GM18951 (cell line): Measurements from ENCODE around the gene C8G.

Experiments used
- POLR2A ChIP-seq: IDR thresholded peaks from 4 replicates; pipeline ENCODE4 v1.6.1; 2011; ENCODE audit warnings: mild to moderate bottlenecking; ENCODE audit not compliant: insufficient read length, insufficient read depth; ENCODE audit errors: extremely low read depth
- in situ Hi-C: fragments of 300-500 bp; cut with MboI; formaldehyde crosslinking; loops from one replicate; pipeline ENCODE4 v1.12.0; 2022; ENCODE audit warnings: low sequenced_read_pairs, mixed read lengths, inconsistent platforms; ENCODE audit not compliant: unreplicated experiment

Gene C8G

DNA sequence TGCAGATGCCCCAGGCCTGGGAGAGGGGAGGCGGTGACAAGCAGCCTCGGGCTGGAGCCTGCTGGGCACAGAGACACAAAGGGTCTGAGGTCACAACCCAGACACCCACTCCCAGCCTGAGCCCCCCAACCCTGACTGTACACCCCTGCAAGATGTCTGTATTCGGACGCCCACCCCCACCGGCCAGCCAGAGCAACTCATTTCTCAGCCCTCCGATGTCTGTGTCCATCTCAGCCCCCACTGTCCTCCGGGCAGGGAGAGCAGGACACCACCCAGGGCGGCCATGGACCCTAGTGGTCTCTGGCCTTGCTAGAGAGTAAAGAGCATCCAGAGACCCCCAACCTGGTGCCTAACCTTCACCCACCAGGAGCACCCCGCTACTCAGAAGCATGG, 10.9 kb downstream of the C8G start:
- in situ Hi-C loops, result no loop called here
- no peak for TF ChIP-seq POLR2A

- TF ChIP-seq POLR2A, result no peak
- in situ Hi-C loops, result no loop called here
Measured at GRCh38 chr9:136956604-136957003, 11.6 kb downstream of the C8G start.

DNA sequence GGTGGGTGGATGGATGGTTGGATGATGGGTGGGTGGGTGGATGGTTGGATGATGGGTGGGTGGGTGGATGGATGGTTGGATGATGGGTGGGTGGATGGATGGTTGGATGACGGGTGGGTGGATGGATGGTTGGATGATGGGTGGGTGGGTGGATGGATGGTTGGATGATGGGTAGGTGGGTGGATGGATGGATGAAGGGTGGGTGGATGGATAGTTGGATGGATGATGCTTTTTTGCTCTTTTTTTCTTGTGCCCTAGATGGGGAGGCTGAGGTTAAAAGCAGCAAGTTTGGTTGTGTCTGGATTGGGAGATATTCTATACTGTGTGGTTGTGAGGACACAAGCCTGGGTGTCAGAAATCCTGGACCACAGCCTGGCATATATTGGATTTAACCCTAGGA, 12.4 kb downstream of the C8G start:
- in situ Hi-C loops, result no loop called here
- TF ChIP-seq POLR2A, result no peak

DNA sequence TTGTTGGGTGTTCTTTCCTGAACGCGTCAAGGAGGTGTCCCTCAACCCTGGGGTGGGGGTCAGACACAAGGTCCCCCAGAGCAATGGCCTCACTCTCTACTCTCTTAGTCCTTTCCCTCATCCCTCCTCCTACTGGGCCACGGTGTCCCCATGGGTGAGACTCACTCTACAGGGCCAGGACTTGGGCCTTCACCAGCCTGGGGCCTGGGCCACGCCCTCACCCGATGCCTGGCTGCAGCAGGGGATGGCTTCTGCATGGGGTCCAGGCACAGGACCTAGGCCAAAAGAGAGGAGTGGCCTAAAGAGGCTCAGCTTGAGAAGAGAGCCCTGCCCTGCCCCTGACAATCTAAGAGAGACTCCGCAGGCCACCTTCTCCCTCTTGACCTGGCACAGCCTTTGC, 12.9 kb downstream of the C8G start:
- in situ Hi-C loops, result no loop called here
- TF ChIP-seq POLR2A, result no peak

DNA sequence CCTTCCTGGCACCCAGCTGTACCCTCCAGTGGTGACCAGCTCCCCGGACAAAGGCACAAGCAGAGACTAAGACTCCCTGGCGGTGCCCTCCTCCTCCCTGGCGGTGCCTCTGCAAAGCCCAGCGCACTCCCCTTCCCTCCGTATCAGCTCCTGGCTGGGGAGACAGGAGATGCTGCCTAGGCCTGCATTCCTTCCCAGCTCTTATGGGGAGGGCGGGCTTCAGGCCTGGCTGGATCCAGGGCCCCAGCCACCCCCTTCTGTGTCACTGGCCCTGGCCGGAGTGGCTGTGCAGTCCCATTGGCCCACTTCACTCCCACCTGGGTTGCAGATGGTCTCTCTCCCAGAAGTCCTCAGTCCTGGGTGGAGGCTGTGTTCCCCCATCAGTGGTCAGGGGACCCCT, 13.4 kb downstream of the C8G start:
- no peak for TF ChIP-seq POLR2A
- in situ Hi-C loops, result no loop called here

- no peak for TF ChIP-seq POLR2A
- in situ Hi-C loops, result no loop called here
Measured at GRCh38 chr9:136958898-136959850, 14.1 kb downstream of the C8G start.

DNA sequence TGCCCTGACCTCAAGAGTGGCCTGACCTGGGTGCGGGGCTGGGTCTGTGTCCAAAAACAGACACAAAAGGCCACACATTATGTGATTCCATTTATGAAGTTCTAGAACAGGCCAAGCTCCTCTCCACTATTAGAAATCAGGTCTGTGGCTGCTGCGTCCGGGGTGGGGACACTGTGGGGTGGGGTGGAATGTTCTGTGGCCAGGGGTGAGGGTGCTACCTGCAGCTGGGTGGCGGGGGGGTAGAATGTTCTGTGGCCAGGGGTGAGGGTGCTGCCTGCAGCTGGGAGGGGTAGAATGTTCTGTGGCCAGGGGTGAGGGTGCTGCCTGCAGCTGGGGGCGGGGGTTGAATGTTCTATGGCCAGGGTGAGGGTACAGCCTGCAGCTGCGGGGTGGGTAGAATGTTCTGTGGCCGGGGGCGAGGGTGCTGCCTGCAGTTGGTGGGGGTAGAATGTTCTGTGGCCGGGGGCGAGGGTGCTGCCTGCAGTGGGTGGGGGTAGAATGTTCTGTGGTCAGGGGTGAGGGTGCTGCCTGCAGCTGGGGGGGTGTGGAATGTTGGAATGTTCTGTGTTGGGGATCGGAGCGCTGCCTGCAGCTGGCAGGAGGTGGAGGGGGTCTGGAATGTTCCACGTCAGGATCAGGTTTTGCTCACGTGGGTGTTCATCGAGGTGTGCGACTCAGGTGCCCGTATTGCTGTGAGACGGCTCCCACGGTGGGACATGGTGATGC, 15.3 kb downstream of the C8G start:
- no peak for TF ChIP-seq POLR2A
- in situ Hi-C loops, result no loop called here

- in situ Hi-C loops, result no loop called here
- no peak for TF ChIP-seq POLR2A
Measured at GRCh38 chr9:136960938-136961275, 15.9 kb downstream of the C8G start.

- no peak for TF ChIP-seq POLR2A
- in situ Hi-C loops, result no loop called here
Measured at GRCh38 chr9:136961279-136962065, 16.4 kb downstream of the C8G start.

DNA sequence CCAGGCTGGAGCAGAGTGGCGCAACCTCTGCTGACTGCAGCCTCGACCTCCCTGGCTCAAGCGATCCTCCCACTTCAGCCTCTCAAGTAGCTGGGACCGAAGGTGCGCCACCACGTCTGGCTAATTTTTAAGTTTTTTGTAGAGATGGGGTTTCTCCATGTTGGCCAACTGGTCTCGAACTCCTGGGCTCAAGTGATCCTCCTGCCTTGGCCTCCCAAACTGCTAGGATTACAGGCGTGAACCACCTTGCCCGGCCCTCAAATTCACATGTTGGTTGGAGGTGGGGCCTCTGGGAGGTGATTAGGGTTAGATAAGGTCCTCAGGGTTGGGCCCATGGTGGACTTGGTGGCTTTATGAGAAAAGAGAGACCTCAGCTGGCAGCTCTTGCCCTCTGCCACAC, 17.1 kb downstream of the C8G start:
- TF ChIP-seq POLR2A, result no peak
- in situ Hi-C loops, result no loop called here

DNA sequence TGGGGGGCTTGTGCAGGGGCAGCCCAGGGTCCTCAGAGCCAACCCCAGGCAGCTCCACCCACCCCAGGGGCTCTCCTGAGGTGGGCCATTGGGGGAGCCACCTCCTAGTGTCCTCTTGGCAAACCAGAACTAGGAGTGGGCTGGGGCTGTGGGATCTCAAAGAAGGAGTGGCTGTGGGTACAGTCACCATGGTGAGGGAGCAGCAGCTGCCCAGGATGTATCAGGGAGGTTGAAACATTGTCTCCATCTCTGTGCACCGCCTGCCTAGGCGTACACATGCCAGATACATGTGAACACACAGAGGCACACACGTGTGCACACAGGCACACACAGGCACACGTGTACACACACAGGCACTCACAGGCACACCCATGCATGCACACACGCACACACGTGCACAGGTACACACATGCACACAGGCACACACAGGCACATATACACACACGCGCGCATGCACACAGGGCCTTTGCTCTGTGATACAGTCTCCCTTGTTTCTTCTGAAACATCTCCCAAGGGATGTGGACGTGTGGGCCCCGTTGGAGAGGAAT, 17.7 kb downstream of the C8G start:
- in situ Hi-C loops, result no loop called here
- TF ChIP-seq POLR2A, result no peak

- in situ Hi-C loops, result no loop called here
- TF ChIP-seq POLR2A, result no peak
Measured at GRCh38 chr9:136963341-136963740, 18.3 kb downstream of the C8G start.

GRCh38 chr9:136963751-136964150, 18.7 kb downstream of the C8G start:
- in situ Hi-C loops, result no loop called here
- no peak for TF ChIP-seq POLR2A
